Measurements from ENCODE around the gene LYZL1.
"Not testable (repeated sequence)": the region's sequence is repeated elsewhere in the genome, so short reads cannot be mapped to it uniquely, and the experiment has no call there.

LYZL1 gene

GRCh38 chr10:29288906-29289305 is at the start of gene LYZL1:
Gene LYZL1 (plus strand): TSS chr10:29289070. CDS start chr10:29291868, 2,798 bp downstream.
- DNase-seq (ENCODE audit: low read depth in 2 of 3, low spot score in 1 of 3), result not testable (repeated sequence)

GRCh38 chr10:29239569-29240472 is 49.0 kb upstream of the LYZL1 start:
- no peak for DNase-seq (ENCODE audit: low read depth in 2 of 3, low spot score in 1 of 3)

- no peak for DNase-seq (ENCODE audit: low read depth in 2 of 3, low spot score in 1 of 3)
Measured at GRCh38 chr10:29240986-29241660, 47.7 kb upstream of the LYZL1 start.

GRCh38 chr10:29241925-29242324 is 46.9 kb upstream of the LYZL1 start:
- DNase-seq (ENCODE audit: low read depth in 2 of 3, low spot score in 1 of 3), result no peak

- DNase-seq (ENCODE audit: low read depth in 2 of 3, low spot score in 1 of 3), result no peak
Measured at GRCh38 chr10:29243066-29243465, 45.8 kb upstream of the LYZL1 start.

GRCh38 chr10:29243750-29244149 is 45.1 kb upstream of the LYZL1 start:
- DNase-seq (ENCODE audit: low read depth in 2 of 3, low spot score in 1 of 3), result no peak

- DNase-seq (ENCODE audit: low read depth in 2 of 3, low spot score in 1 of 3), result no peak
Measured at GRCh38 chr10:29244978-29245377, 43.9 kb upstream of the LYZL1 start.

- DNase-seq (ENCODE audit: low read depth in 2 of 3, low spot score in 1 of 3), result no peak
Measured at GRCh38 chr10:29245476-29245875, 43.4 kb upstream of the LYZL1 start.

- DNase-seq (ENCODE audit: low read depth in 2 of 3, low spot score in 1 of 3), result no peak
Measured at GRCh38 chr10:29246449-29246848, 42.4 kb upstream of the LYZL1 start.

GRCh38 chr10:29248158-29248557 is 40.7 kb upstream of the LYZL1 start:
- no peak for DNase-seq (ENCODE audit: low read depth in 2 of 3, low spot score in 1 of 3)

- DNase-seq (ENCODE audit: low read depth in 2 of 3, low spot score in 1 of 3), result no peak
Measured at GRCh38 chr10:29249018-29249417, 39.9 kb upstream of the LYZL1 start.

- no peak for DNase-seq (ENCODE audit: low read depth in 2 of 3, low spot score in 1 of 3)
Measured at GRCh38 chr10:29250066-29250465, 38.8 kb upstream of the LYZL1 start.

- no peak for DNase-seq (ENCODE audit: low read depth in 2 of 3, low spot score in 1 of 3)
Measured at GRCh38 chr10:29252811-29253689, 35.8 kb upstream of the LYZL1 start.

- no peak for DNase-seq (ENCODE audit: low read depth in 2 of 3, low spot score in 1 of 3)
Measured at GRCh38 chr10:29253690-29254029, 35.2 kb upstream of the LYZL1 start.

GRCh38 chr10:29254123-29255046 is 34.5 kb upstream of the LYZL1 start:
- DNase-seq (ENCODE audit: low read depth in 2 of 3, low spot score in 1 of 3), result no peak

GRCh38 chr10:29255104-29255503 is 33.8 kb upstream of the LYZL1 start:
- no peak for DNase-seq (ENCODE audit: low read depth in 2 of 3, low spot score in 1 of 3)

- DNase-seq (ENCODE audit: low read depth in 2 of 3, low spot score in 1 of 3), result no peak
Measured at GRCh38 chr10:29256019-29256418, 32.9 kb upstream of the LYZL1 start.

GRCh38 chr10:29256586-29256985 is 32.3 kb upstream of the LYZL1 start:
- no peak for DNase-seq (ENCODE audit: low read depth in 2 of 3, low spot score in 1 of 3)

GRCh38 chr10:29257106-29257783 is 31.6 kb upstream of the LYZL1 start:
- no peak for DNase-seq (ENCODE audit: low read depth in 2 of 3, low spot score in 1 of 3)

- no peak for DNase-seq (ENCODE audit: low read depth in 2 of 3, low spot score in 1 of 3)
Measured at GRCh38 chr10:29257784-29258135, 31.1 kb upstream of the LYZL1 start.
